ENCODE measurements around the gene NEDD4L. TPM values are rescaled to one million over a fixed set of nuclear protein-coding genes. Genes with fewer than 3 reads are reported as not detected.
A peak's percentile ranks its signal among the peaks of the same experiment; 100 is the strongest.

Gene NEDD4L
- total and polyA plus RNA-seq, 4 experiments from 2014 or later, result 2.8 to 4.1 (median 3.8) TPM

DNA sequence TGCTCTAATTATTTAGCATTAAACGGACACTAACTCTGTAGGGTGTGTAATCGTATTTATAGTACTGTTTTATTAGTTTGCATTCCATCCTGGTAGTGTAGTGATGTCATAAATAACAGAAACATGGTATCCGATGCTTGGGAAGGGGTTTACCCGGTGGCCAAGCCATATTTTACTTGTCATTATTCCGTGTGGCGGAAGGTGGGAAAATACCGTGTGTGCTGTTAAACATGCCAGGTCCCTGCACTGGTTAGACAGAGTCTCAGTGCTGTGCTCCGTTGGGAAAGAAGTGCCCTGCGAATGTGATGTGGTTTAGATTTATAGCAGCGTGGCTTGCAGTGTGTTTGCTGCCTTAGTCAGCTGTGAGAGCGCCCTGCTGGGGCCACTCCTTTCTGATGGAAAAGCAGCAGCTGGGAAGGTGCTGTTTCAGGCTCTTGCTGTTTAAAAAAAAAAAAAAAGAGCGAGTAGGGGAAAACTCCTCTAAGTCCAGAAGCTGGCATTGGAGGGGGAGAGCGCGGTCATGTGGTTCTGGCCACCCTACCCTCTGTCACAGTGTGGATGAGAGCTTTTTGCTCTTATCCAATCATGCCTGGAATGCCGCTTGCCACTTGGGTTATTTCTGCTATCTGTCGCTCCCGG lies 211.0 kb downstream of the NEDD4L start:
- no peak overlapping the region for H3K4me3 ChIP-seq (ENCODE audit: low read length in 2 of 2)
- H3K27ac ChIP-seq (ENCODE audit: low read depth, low read length), result no peak overlapping the region
- POLR2A ChIA-PET (ENCODE audit: partially characterized antibody), result no interaction called here
- Mint-ChIP-seq H3K36me3 (no peaks in the 10 kb centered on the region), H3K9me3 (no peaks in the 10 kb centered on the region), H3K4me1 (no peaks in the 10 kb centered on the region), H3K27ac (no peak overlapping the region), H3K4me3 (no peak overlapping the region), H3K27me3 (peaks cover 0 to 2% of the 10 kb centered on the region in 2 donors)
- no peak for DNase-seq
- H3K27me3 ChIP-seq (ENCODE audit: insufficient read depth, low read length), result no peaks in the 10 kb centered on the region
- CTCF ChIA-PET (ENCODE audit: partially characterized antibody), result no interaction called here
- H3K9me3 ChIP-seq (ENCODE audit: control insufficient read depth in 1 of 2, low read length in 2 of 2), result no peaks in the 10 kb centered on the region
- H3K4me1 ChIP-seq (ENCODE audit: insufficient read depth, low read length), result no peaks in the 10 kb centered on the region
- no peaks in the 10 kb centered on the region for H3K36me3 ChIP-seq (ENCODE audit: insufficient read depth, low read length)
- intact Hi-C loops (cut with micrococcal nuclease), result no loop called here

DNA sequence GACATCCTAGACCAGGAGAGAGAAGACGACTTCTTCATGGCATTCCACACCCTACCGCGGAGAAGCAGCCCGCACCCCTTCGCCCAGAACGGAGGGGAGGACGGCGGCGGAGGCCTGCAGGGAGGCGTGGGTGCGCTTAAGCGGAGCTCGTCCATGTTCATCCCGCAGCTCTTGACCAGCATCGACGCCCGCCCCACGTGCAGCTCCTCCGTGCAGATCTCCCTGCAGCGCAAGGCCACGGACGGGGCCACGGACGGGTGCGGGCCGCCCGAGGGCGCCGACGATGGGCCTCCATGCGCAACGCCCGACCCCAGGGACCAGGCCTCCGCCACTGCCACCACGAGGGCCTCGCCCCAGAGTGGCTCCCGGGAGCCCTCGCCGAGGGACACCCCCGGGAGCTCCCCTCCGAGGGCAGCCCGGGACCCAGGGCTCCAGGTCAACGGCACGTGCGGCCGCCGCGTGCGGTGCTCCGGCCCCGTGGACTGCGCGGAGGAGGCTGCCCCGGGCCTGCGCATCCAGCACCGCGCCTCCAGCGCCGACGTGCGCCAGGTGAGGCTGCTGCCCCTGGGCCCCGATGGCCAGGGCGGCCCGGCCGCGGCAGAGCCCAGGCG lies 211.8 kb downstream of the NEDD4L start:
- Mint-ChIP-seq H3K36me3 (no peaks in the 10 kb centered on the region), H3K9me3 (no peaks in the 10 kb centered on the region), H3K27ac (no peak overlapping the region), H3K4me1 (no peaks in the 10 kb centered on the region), H3K27me3 (peaks cover under 1 to 7% of the 10 kb centered on the region in 2 donors), H3K4me3 (no peak overlapping the region)
- H3K4me3 ChIP-seq (ENCODE audit: low read length in 2 of 2), result no peak overlapping the region
- intact Hi-C loops (cut with micrococcal nuclease), result no loop called here
- H3K4me1 ChIP-seq (ENCODE audit: insufficient read depth, low read length), result no peaks in the 10 kb centered on the region
- H3K27ac ChIP-seq (ENCODE audit: low read depth, low read length), result no peak overlapping the region
- POLR2A ChIA-PET (ENCODE audit: partially characterized antibody), result no interaction called here
- no peaks in the 10 kb centered on the region for H3K36me3 ChIP-seq (ENCODE audit: insufficient read depth, low read length)
- CTCF ChIA-PET (ENCODE audit: partially characterized antibody), result no interaction called here
- no peaks in the 10 kb centered on the region for H3K9me3 ChIP-seq (ENCODE audit: control insufficient read depth in 1 of 2, low read length in 2 of 2)
- no peaks in the 10 kb centered on the region for H3K27me3 ChIP-seq (ENCODE audit: insufficient read depth, low read length)
- no peak for DNase-seq

DNA sequence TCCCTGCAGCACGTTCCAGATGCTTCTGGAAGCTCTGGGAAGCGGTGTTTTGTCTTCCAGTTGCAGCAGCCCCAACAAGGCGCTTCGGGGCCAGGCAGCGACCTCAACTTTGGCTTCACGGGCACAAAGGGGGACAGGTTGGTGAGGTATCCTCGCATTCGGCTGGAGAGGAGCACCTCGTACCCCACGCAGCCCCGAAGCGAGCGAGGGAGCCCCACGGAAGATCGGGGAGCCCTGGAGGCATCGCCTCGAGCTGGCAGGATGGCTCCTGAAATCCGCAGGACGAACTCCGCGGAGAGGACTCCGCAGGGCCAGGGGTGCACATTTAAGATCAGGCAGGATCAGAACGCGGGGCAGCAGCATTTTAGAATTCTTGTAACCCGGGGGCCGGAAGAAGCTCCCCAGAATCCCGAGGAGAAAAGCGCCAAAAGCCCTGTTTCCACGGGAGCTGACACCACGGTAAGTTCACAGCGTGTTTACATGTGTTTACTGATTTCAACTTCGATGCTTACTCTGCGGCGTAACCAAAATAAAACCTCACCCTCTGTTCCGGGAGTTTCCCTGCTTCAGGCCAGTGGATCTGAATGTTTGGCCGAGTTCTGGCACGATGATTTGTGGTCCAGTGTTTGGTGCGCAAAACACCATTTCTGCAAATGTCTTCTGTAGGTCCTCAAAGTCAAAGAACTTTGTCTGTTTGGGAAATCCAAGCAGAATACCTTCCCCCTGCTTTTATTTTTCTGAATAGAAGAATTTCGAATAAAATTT lies 212.5 kb downstream of the NEDD4L start:
- DNase-seq, result no peak
- Histone ChIP-seq H3K27ac (ENCODE audit: low read depth, low read length) (no peak overlapping the region), H3K4me1 (ENCODE audit: insufficient read depth, low read length) (no peaks in the 10 kb centered on the region), H3K36me3 (ENCODE audit: insufficient read depth, low read length) (no peaks in the 10 kb centered on the region), H3K4me3 (ENCODE audit: low read length in 2 of 2) (no peak overlapping the region), H3K9me3 (ENCODE audit: control insufficient read depth in 1 of 2, low read length in 2 of 2) (no peaks in the 10 kb centered on the region), H3K27me3 (ENCODE audit: insufficient read depth, low read length) (no peaks in the 10 kb centered on the region)
- Mint-ChIP-seq H3K27ac (no peak overlapping the region), H3K9me3 (no peaks in the 10 kb centered on the region), H3K27me3 (peaks cover 0 to 8% of the 10 kb centered on the region in 2 donors), H3K4me1 (no peaks in the 10 kb centered on the region), H3K36me3 (no peaks in the 10 kb centered on the region), H3K4me3 (no peak overlapping the region)
- intact Hi-C loops (cut with micrococcal nuclease), result no loop called here
- CTCF ChIA-PET (ENCODE audit: partially characterized antibody), result no interaction called here
- POLR2A ChIA-PET (ENCODE audit: partially characterized antibody), result no interaction called here

DNA sequence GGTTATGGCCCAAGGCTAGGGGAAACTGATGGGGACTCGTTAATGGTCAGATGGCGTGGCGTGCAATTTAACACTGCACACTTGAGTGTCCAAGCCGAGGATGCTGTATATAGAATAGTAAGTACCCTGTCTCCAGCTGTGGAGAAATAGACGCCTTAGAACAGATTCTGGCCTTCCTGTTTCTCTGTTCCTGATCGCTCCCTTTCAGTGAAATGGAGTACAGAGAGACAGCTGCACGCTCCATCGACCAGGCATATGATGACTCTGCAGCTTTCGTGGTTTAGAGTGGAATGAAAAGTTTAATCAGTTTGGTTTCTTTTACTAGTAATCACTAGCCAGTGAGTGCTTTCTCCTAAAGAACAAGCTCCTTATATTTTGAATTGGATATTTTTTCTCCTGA lies 213.4 kb downstream of the NEDD4L start:
- Histone ChIP-seq H3K27ac (ENCODE audit: low read depth, low read length) (no peak overlapping the region), H3K9me3 (ENCODE audit: control insufficient read depth in 1 of 2, low read length in 2 of 2) (no peaks in the 10 kb centered on the region), H3K27me3 (ENCODE audit: insufficient read depth, low read length) (no peaks in the 10 kb centered on the region), H3K36me3 (ENCODE audit: insufficient read depth, low read length) (no peaks in the 10 kb centered on the region), H3K4me3 (ENCODE audit: low read length in 2 of 2) (no peak overlapping the region), H3K4me1 (ENCODE audit: insufficient read depth, low read length) (no peaks in the 10 kb centered on the region)
- no peak for DNase-seq
- Mint-ChIP-seq H3K4me3 (no peak overlapping the region), H3K27ac (no peak overlapping the region), H3K9me3 (no peaks in the 10 kb centered on the region), H3K36me3 (no peaks in the 10 kb centered on the region), H3K27me3 (peaks cover 0 to 8% of the 10 kb centered on the region in 2 donors), H3K4me1 (no peaks in the 10 kb centered on the region)
- intact Hi-C loops (cut with micrococcal nuclease), result no loop called here
- POLR2A ChIA-PET (ENCODE audit: partially characterized antibody), result no interaction called here
- CTCF ChIA-PET (ENCODE audit: partially characterized antibody), result no interaction called here

DNA sequence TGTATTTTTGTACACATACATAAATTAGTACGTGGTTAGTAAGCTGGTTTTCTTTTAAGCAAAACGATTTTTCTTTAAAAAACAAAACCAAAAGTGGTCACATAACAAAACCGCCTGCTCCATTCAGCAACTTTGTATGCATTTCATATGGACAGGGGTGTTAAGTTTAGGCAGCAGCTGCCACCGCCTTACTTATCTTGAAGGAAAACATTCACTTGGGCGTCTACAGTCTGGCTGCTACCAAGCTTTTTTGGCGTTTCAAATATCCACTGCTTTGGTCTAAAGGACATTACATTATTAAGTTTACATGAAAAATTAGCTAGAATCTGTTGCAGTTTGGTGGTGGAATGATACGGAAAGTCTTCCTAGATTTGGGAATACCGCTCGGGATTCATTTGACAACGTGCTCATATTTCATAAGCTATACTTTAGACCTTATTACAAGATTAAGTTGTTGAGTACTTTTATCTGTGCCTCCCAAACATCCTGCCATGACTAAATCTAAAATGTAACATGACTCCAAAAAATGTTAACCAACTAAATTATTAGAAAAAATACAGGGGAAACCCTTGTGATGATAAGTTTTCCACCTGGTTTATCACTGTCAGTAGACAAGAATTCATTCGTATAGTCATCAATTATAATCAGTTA lies 214.8 kb downstream of the NEDD4L start:
- H3K9me3 ChIP-seq (ENCODE audit: control insufficient read depth in 1 of 2, low read length in 2 of 2), result no peaks in the 10 kb centered on the region
- Mint-ChIP-seq H3K36me3 (no peaks in the 10 kb centered on the region), H3K4me1 (peaks cover 0 to 2% (median 0%) of the 10 kb centered on the region in 4 donors), H3K27ac (no peak overlapping the region), H3K9me3 (no peaks in the 10 kb centered on the region), H3K27me3 (peaks cover 0 to 14% of the 10 kb centered on the region in 2 donors), H3K4me3 (no peak overlapping the region)
- ChIA-PET POLR2A (ENCODE audit: partially characterized antibody) (no interaction called here), CTCF (ENCODE audit: partially characterized antibody) (interaction anchor here (0.8 kb wide), 1 partner anchor 23 kb away, joined by 3 read pairs; no protein-coding TSS in a partner anchor)
- intact Hi-C loops (cut with micrococcal nuclease), result no loop called here
- no peaks in the 10 kb centered on the region for H3K4me1 ChIP-seq (ENCODE audit: insufficient read depth, low read length)
- no peak for DNase-seq
- no peak overlapping the region for H3K27ac ChIP-seq (ENCODE audit: low read depth, low read length)
- no peaks in the 10 kb centered on the region for H3K27me3 ChIP-seq (ENCODE audit: insufficient read depth, low read length)
- no peaks in the 10 kb centered on the region for H3K36me3 ChIP-seq (ENCODE audit: insufficient read depth, low read length)
- H3K4me3 ChIP-seq (ENCODE audit: low read length in 2 of 2), result no peak overlapping the region

DNA sequence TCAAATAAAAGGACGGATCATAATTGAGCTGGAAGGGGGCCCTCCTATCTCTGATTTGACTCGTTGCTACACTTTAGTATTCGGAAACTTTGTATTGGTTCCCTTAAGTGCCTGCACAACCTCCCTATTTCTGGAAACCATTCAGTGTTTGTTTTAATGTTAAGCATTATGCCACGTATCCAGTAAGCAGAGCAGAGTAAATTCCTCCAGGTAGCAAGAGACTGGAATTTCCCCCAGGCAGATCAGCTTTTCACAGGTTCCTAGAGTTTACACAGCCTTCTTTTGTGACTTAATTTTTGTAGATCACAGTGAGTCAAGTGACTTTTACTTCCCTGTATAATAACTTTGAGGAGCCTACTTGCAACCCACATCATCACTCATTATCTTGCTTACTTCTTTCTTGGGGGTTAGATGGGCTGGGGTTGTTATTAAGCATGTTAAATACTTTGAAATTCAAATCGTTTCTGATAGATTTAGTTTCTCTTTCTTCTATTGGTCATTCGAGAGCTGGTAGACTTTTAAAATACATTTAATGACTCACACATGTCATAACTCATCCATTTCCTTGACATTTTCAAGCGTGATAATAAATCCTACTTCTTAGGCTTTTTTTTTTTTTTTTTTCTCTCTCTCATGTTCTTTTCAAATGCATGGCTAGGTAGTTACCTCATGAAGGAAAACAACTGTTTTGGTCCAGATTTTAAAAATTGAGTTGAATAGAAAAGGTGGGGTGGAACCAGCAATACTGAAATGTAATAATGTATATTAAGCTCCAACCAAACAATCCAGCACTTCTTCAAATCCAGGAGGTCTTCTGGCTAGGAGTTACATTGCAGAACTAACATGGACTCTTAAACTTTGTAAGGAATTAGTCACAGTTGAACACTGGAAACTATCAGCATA lies 219.3 kb downstream of the NEDD4L start:
- Histone ChIP-seq H3K4me1 (ENCODE audit: insufficient read depth, low read length) (no peaks in the 10 kb centered on the region), H3K27ac (ENCODE audit: low read depth, low read length) (no peak overlapping the region), H3K27me3 (ENCODE audit: insufficient read depth, low read length) (no peaks in the 10 kb centered on the region), H3K36me3 (ENCODE audit: insufficient read depth, low read length) (no peaks in the 10 kb centered on the region), H3K4me3 (ENCODE audit: low read length in 2 of 2) (no peak overlapping the region), H3K9me3 (ENCODE audit: control insufficient read depth in 1 of 2, low read length in 2 of 2) (no peaks in the 10 kb centered on the region)
- H3K27me3 Mint-ChIP-seq, result peaks cover 0 to 14% of the 10 kb centered on the region in 2 donors
- no peaks in the 10 kb centered on the region for H3K36me3 Mint-ChIP-seq
- no peak for DNase-seq
- no peaks in the 10 kb centered on the region for H3K9me3 Mint-ChIP-seq
- peak overlapping the region in 1 of 8 donors; percentile 2 for H3K4me3 Mint-ChIP-seq
- intact Hi-C loops (cut with micrococcal nuclease), result no loop called here
- peaks cover 0 to 2% (median 0%) of the 10 kb centered on the region in 4 donors for H3K4me1 Mint-ChIP-seq
- ChIA-PET CTCF (ENCODE audit: partially characterized antibody) (no interaction called here), POLR2A (ENCODE audit: partially characterized antibody) (no interaction called here)
- H3K27ac Mint-ChIP-seq, result no peak overlapping the region
